HL-60 (cell line): Measurements from ENCODE around the gene ANKRD39.

Experiments
- DNase-seq, 2 experiments: peaks; one replicate each; pipeline ENCODE4 v3.0.0-alpha.2; 2010 to 2020; ENCODE audit warnings: low read depth in 1 of 2, low spot score in 1 of 2
- H3K27ac ChIP-seq: fragments of 250-450 bp; sonication (Bioruptor Pico); replicated peaks from 2 replicates; pipeline ENCODE4 v1.5.1; 2020; ENCODE audit warnings: mild to moderate bottlenecking, moderate library complexity
- H3K27me3 ChIP-seq: fragments of 250-450 bp; sonication (Bioruptor Pico); 2 replicates; pipeline ENCODE4 v1.5.1; 2021; ENCODE audit warnings: mild to moderate bottlenecking, moderate library complexity; ENCODE audit not compliant: insufficient read depth, poor library complexity, severe bottlenecking
- H3K4me3 ChIP-seq: replicated peaks from 2 replicates; pipeline ENCODE4 v1.5.1; 2011; ENCODE audit warnings: mild to moderate bottlenecking, control low read depth, low read length; ENCODE audit not compliant: insufficient read depth
- CTCF ChIP-seq: IDR thresholded peaks from one replicate; pipeline ENCODE4 v1.5.1; 2011; ENCODE audit warnings: low read length, control low read depth, inconsistent platforms; ENCODE audit not compliant: insufficient read depth
- GABPA ChIP-seq: IDR thresholded peaks from 2 replicates; pipeline ENCODE4 v1.6.1; 2012; ENCODE audit warnings: low read depth
- POLR2AphosphoS5 ChIP-seq: IDR thresholded peaks from 2 replicates; pipeline ENCODE4 v1.6.1; 2012; ENCODE audit warnings: low read depth
- REST ChIP-seq: IDR thresholded peaks from 2 replicates; pipeline ENCODE4 v1.6.1; 2012; ENCODE audit warnings: low read depth; ENCODE audit not compliant: insufficient replicate concordance
- SPI1 ChIP-seq: IDR thresholded peaks from 2 replicates; pipeline ENCODE4 v1.6.1; 2012; ENCODE audit warnings: low read depth, mild to moderate bottlenecking, borderline replicate concordance

The ANKRD39 gene

GRCh38 chr2:96898641-96899412, 41.0 kb upstream of the ANKRD39 start:
- Histone ChIP-seq H3K27me3 (peaks cover 3% of the 10 kb centered on the region), H3K27ac (no peak overlapping the region), H3K4me3 (no peak overlapping the region)
- TF ChIP-seq REST (no peak), GABPA (no peak), SPI1 (no peak), CTCF (no peak), POLR2AphosphoS5 (no peak)
- DNase-seq = no peak

GRCh38 chr2:96898135-96898505, 40.3 kb upstream of the ANKRD39 start:
- DNase-seq = no peak
- no peak overlapping the region for H3K27ac ChIP-seq
- TF ChIP-seq GABPA = no peak
- no peak for TF ChIP-seq REST
- TF ChIP-seq SPI1 = no peak
- no peak for TF ChIP-seq CTCF
- no peak for TF ChIP-seq POLR2AphosphoS5

GRCh38 chr2:96897491-96898134, 39.8 kb upstream of the ANKRD39 start:
- no peak for DNase-seq
- Histone ChIP-seq H3K27ac (no peak overlapping the region), H3K27me3 (peaks cover 3% of the 10 kb centered on the region), H3K4me3 (no peak overlapping the region)
- TF ChIP-seq SPI1 = no peak
- TF ChIP-seq GABPA = no peak
- no peak for TF ChIP-seq POLR2AphosphoS5
- TF ChIP-seq REST = no peak
- no peak for TF ChIP-seq CTCF

More at GRCh38 chr2:96898135-96898505, 40.3 kb upstream of the ANKRD39 start:
- Histone ChIP-seq H3K4me3 (no peak overlapping the region), H3K27me3 (peaks cover 3% of the 10 kb centered on the region)
